Embryonic facial prominence (tissue), 1 donor: ENCODE measurements around the gene LIX1L.
A peak's percentile ranks its signal among the peaks of the same experiment; 100 is the strongest.

ENCODE experiments used
- DNase-seq: peaks from one replicate; pipeline ENCODE4 v3.0.0-alpha.2; 2016; ENCODE audit errors: extremely low spot score

The LIX1L gene

GRCh38 chr1:145893306-145894055, 64.3 kb downstream of the LIX1L start:
- DNase-seq, result no peak

GRCh38 chr1:145892486-145893087, 65.2 kb downstream of the LIX1L start:
- DNase-seq, result no peak

- DNase-seq, result peak; percentile 84
Observed at GRCh38 chr1:145891587-145892485, 66.0 kb downstream of the LIX1L start.

- DNase-seq, result no peak
Observed at GRCh38 chr1:145891143-145891542, 66.7 kb downstream of the LIX1L start.

GRCh38 chr1:145889722-145890121, 68.1 kb downstream of the LIX1L start:
- no peak for DNase-seq

- DNase-seq, result no peak
Observed at GRCh38 chr1:145887631-145888030, 70.2 kb downstream of the LIX1L start.

- no peak for DNase-seq
Observed at GRCh38 chr1:145886816-145887215, 71.0 kb downstream of the LIX1L start.

- no peak for DNase-seq
Observed at GRCh38 chr1:145886390-145886789, 71.4 kb downstream of the LIX1L start.

GRCh38 chr1:145885738-145886287, 72.0 kb downstream of the LIX1L start, which contains the start of gene ANKRD35:
Gene ANKRD35, minus strand, starts transcription at chr1:145885866. Its CDS starts 108 bp downstream, at chr1:145885758.
- DNase-seq, result no peak

- DNase-seq, result no peak
Observed at GRCh38 chr1:145884675-145885074, 73.1 kb downstream of the LIX1L start.
